HEK293 (cell line): ENCODE data around the gene ANKRD13D.

ENCODE experiments used
- ZNF24 ChIP-seq: fragments of 450-650 bp; formaldehyde crosslinking; IDR thresholded peaks from 2 replicates; pipeline ENCODE4 v1.5.1; 2016; ENCODE audit warnings: missing biosample characterization, missing genetic modification characterization
- ZNF274 ChIP-seq, 2 experiments: fragments of 200-500 bp in 1 of 2; fragments of 450-650 bp in 1 of 2; sonication (Bioruptor generic) in 1 of 2; formaldehyde crosslinking in 1 of 2; IDR thresholded peaks; 2 replicates each; pipeline versions ENCODE4 v1.5.1 to v1.6.1; 2014 to 2016; ENCODE audit warnings: borderline replicate concordance in 1 of 2, inconsistent platforms in 1 of 2, low read length in 1 of 2, missing biosample characterization in 1 of 2, missing genetic modification characterization in 1 of 2
- ZNF701 ChIP-seq: fragments of 450-650 bp; formaldehyde crosslinking; IDR thresholded peaks from 2 replicates; pipeline ENCODE4 v1.5.1; 2016; ENCODE audit warnings: missing biosample characterization, missing genetic modification characterization
- TF ChIP-seq, protein P1 (sequence below): fragments of 450-650 bp; formaldehyde crosslinking; IDR thresholded peaks from 2 replicates; pipeline ENCODE4 v1.5.1; 2017; ENCODE audit warnings: missing biosample characterization, missing genetic modification characterization

DNA sequence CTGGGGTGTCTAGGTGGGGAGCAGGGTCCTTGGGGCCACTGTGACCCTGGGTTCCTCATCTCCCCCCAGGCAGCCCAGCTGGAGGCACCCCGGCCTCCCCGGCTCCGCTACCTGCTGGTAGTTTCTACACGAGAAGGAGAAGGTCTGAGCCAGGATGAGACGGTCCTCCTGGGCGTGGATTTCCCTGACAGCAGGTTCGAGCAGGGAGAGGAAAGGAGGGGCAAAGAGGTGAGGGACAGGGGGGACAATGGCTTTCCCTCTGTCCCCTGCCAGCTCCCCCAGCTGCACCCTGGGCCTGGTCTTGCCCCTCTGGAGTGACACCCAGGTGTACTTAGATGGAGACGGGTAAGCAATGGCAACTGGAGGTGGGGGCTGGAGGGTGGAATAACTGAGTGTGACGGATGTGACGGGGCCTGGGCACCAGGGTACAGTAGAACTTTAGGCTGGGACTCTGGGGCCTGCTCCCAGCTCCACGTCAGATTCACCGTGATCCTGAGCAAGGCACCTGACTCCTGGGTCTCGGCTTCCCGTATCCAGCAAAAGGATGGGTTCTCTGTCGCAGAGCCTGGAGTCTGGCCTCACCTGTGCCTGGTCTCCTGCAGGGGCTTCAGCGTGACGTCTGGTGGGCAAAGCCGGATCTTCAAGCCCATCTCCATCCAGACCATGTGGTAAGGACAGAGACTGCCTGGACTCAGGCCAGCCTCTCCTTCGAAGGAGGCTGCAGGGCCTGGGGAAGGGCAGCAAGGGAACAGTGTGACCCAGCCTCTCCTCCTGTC is 17.9 kb downstream of the ANKRD13D start:
- TF ChIP-seq ZNF24 (tag by site-specific recombination) (no peak), ZNF274 (IDR thresholded peaks at IDR 0.05; ENCODE audit: low read length) (no peak), ZNF274 (tag by site-specific recombination; IDR thresholded peaks at IDR 0.05; ENCODE audit: borderline replicate concordance) (no peak), ZNF701 (tag by site-specific recombination) (no peak)
- TF ChIP-seq, protein P1, sequence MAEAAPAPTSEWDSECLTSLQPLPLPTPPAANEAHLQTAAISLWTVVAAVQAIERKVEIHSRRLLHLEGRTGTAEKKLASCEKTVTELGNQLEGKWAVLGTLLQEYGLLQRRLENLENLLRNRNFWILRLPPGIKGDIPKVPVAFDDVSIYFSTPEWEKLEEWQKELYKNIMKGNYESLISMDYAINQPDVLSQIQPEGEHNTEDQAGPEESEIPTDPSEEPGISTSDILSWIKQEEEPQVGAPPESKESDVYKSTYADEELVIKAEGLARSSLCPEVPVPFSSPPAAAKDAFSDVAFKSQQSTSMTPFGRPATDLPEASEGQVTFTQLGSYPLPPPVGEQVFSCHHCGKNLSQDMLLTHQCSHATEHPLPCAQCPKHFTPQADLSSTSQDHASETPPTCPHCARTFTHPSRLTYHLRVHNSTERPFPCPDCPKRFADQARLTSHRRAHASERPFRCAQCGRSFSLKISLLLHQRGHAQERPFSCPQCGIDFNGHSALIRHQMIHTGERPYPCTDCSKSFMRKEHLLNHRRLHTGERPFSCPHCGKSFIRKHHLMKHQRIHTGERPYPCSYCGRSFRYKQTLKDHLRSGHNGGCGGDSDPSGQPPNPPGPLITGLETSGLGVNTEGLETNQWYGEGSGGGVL (tag by site-specific recombination), result no peak
